Activated CD4-positive, alpha-beta T cell treated with anti-CD3 and anti-CD28 coated beads, Interleukin-10, Interleukin-2, amounts not matched to agents 100 ng/mL and 50 ng/mL, durations not matched to agents 16 hours and 8 hours (primary cell): Measurements from ENCODE around the gene DPF3.

Experiments used
- DNase-seq: peaks from one replicate; pipeline ENCODE4 v3.0.0-alpha.2; 2020

DPF3 gene

DNA sequence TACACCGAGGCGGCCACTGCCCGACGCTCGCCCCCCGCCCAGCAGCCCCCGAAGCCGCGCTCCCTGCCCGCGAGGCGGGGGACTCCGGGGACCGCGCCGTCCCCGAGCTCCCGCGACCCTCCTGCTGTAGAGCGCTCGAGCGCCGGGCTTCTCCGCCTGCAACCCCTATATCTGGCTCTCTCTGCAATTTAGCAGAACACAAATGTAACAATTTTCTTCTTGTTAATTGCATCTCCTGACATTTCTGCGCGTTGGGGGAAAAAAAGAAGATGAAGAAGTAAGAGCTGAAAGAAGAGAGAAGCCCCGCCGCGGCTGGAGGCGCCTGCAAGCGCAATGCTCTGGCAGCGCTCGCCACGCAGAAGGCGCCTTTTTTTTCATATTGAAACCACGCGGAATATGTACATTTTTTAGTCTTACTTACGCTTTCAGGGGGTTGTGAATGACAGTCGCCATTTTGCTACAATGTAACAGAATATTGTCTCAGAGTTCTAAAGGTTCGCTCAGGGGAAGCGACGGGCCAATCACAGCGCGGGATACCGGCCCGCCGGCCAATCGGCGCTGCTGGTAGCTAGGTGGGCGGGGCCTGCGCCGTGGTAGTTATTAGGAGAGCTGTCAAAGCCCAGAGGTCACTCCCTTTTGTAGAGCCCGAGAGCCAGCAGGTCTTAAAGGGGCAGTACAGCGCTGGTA is at the start of gene DPF3:
TSS of gene DPF3 (minus strand) at position 466 of the 687 bp plus-strand sequence. CDS start at position 453, 13 bp downstream.
- DNase-seq = peak; percentile 95

DNA sequence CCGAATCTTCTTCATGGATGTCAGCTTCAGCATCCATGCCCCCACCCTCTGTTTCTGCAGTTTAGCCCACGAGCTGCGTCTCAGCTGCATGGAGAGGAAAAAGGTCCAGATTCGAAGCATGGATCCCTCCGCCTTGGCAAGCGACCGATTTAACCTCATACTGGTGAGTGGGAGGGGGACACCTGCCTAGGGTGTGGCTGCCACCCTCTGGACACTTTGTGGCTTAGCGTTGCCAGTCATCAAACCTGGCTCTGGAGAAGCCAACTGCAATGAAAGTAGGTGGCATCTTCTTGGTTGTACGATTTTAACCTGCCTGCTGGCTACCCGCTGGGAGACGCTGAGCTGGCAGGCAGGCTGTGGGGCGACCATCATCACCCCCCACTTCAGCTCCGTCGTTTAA is 49.0 kb upstream of the DPF3 start:
- no peak for DNase-seq

DNA sequence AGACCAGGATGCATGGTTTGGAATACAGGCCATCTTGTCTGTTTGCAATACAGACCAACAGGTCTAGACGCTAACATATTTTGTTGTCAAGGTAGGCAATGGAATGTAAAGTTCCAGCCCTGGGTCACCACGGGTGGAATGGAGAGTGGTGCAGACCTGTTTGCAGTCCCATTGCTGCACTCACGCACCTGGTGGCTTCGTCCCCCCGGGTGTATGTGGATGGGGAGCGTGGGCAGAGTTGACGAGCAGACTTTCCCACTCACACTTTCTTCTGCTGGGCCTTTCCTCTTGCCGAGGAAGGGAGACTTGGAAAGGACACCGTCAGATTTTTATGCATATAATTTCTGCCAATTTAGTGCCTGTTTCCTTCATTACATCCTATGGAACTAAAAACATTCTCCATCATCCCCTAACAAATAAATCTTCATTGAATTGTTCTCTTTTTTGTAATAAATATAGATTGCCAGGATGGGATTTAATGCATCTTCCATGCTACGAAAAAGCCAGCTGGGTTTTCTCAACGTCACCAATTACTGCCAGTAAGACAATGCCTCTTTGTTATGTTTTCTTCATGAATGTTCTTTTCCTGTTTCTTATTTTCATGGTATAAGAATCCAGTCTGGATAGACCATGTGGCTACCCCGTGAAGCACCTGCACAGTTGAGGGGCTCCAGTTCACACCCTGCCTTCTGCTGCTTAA is 47.5 kb upstream of the DPF3 start:
- no peak for DNase-seq

DNA sequence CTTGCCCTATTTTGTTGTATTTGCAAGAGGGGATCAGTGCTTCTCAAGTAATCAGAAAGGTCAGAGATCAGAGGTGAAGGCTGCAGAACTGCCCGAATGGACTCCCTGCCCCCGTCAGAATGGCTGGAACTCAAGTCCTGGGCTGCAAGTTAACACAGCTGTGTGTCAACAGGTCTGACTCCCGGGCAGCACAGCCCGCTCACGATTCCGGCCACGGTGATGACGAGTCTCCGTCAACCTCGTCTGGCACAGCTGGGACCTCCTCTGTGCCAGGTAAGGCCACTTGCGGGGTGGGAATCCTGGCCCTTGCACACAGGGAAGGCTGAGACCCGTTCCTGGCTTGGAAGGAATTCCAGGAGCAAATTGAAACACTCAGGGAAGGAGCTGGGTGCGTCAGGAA is 45.7 kb upstream of the DPF3 start:
- no peak for DNase-seq

DNA sequence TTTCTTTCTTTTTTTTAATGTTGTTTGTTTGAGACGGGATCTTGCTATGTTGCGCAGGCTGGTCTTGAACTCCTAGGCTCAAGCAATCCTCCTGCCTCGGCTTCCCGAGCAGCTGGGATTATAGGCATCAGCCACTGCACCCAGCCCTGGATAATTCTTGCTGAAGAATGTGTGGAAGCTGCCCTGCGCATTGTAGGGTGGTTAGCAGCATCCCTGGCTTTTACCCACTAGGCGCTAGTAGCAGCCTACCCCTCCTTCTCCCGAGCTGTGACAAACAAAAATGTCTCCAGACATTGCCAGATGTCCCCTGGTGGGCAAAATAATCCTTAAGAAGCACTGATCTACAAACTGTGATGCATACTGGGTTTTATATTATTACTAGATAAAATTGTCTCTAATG is 39.0 kb upstream of the DPF3 start:
- no peak for DNase-seq

DNA sequence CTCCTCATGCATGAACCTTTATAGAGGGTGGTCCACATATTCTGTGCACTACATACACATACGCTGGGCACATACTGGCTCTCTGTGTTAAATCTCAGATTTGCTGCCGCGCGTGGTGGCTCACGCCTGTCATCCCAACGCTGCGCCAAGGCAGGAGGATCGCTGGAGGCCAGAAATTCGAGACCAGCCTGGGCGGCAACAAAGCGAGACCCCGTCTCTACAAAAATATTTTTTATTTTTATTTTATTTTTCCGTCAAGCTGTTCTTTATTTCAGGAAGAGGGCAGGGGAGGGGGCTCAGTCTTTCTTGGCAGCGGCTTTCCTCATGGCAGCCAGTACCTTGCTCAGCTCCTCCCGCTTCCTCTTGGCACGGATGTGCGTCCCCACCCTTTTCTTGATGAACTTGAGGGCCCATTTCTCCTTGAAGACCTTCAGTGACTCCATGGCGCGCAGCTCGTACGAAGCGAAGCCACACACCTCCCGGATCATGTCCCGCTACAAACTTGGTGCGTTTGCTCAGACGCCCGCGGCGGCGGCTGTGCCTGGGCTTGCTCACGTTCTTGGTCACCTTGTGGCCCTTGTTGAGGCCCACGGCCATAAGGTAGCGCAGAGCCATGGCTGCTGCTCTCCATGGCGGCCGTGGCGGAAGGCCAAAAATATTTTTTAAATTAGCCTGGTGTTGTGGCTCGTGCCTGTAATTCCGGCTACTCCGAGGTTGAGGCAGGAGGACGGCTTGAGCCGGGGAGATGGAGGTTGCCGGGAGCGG is 35.6 kb upstream of the DPF3 start:
- DNase-seq = no peak

DNA sequence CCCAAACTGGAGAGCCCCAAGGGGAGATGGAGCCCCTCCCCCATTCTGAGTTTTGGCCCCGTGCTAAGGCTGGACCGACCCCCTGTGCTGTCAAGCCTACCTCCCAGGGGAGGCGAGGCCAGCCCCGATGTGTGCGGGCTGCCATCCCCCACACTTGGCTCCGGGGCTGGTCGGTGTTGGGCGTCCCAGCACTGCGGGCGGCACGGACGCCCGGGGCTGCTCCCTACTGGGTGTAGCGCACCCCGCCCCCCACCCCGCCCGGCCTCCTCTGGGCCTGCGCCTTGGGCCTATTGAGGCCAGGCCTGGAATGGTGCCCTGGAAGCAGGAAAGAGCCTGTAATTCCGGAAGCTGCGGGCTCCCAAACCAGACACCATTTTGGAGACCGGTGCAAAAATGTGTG is 35.0 kb upstream of the DPF3 start:
- DNase-seq = no peak

DNA sequence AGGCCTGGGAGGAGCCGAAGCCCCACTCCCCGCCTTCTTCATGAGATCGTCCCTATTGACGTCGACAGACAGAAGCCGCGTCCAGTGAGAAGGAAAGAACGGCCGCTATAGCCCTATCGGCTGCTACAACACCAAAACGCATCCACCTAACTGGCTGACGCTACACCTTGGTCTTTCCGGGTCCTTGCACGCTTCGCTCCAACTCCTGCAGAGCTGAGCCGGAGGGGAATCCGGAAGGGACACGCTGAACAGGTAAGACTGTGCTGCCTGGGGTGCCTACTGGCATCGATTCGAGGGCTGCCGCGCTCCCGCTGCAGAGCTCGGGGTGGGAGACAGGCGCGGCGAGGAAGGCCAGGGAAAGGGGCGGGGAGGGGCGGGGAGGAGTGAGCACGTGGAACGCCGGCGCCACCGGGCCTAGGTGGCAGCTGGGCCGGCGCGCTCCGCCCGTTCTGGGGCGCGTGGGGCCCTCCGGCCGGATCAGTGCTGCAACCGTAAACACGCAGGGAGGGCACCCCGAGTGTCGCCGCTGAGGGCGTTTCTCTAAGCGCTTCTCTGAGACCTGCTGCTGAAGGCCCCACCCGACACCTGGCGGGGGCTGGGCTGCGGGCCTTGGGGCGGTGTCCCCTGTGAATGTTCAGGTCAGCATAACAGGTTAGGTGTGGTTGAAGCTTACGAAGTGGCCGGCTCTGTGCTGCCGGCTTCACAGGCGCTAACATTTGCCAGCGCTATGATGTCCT is 32.6 kb upstream of the DPF3 start, which contains the start of gene DCAF4:
TSS of gene DCAF4 (plus strand) at position 173 of the 737 bp plus-strand sequence. CDS start 11,515 bp downstream, outside the sequence.
- DNase-seq = peak; percentile 99

DNA sequence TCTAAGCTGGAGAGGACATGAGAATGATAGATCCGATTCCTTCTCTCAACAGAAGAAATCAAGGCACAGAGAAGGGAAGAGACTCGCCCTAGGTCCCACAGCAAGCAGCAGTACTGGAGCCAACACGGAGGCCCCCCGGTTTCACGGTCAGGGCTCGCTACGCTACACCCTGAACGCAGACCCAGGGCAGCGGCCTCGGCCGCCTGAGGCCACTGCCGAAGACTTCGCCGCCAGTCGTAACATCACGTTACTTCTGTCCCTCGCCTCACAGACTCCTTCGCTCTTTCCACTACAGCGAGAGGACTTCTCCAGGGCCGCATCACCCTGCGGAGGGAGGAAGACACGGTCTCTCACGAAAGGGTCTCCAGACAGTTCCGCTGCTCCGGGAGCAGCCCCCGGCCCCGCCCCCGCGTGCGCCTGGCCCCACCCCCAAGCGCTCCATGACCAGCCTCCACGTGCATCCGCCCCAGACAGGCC is 32.0 kb upstream of the DPF3 start:
- no peak for DNase-seq

DNA sequence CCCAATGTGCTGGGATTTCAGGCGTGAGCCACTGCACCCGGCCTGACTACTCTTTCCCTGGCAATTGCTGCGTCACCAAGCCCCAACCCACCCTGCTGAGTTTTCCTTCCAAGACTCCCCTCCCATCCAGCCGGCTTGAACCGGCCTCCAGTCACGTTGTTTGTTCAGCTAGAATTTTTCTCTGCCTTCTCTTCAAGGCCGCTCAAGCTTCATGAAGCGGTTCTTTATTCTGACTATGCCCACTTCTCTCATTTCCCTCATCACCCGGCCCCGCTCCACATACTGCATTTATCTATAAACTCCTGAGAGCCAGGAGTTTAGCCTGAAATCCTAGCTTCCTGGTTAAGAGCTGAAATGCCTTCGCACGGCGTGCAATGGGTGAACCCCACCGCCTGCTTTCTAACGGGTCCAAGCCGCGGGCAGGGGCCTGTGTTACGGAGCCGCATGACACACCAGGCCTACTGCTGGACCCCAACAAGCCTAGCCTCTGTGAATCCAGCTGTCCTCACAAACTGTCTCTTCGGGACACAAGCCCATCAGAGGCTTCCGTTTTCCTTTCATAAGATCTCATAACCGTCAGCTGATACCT is 31.4 kb upstream of the DPF3 start:
- no peak for DNase-seq

DNA sequence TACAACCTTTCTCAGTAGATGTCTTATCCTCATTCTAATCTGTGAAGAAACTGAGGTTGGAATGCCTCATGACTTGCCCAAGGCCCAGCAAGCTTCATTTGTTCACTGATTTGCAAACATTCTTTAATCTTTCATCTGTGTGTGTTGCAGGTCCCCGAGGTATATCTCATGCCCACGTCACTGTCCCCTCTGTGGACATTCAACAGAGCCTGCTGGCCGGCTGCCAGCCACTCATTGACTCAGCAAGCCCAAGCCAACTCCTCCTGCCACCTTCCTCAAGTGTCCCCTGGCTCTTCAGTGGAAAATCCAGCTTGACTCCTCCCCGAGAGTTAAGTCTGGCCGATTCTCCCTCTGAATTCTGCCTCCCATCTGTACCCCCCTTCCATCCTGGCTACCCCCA is 30.4 kb upstream of the DPF3 start:
- no peak for DNase-seq

DNA sequence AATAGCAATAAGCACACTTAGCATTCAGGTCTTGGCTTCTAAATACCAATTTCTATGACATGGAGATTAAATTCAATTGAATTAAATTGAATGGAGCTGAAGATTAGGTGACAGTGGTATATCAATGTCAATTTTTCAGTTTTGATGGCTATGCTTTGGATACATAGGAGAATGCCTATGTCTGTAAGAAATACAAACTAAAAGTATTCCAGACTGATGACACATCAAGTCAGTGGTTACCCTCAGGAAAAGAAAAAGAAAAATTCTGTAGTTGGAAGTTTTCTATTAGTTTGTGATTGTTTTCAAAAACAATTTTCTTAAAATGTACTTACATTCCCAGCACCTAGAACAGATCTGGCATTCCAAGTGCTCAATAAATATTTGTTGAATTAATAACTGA is 27.5 kb upstream of the DPF3 start:
- no peak for DNase-seq

DNA sequence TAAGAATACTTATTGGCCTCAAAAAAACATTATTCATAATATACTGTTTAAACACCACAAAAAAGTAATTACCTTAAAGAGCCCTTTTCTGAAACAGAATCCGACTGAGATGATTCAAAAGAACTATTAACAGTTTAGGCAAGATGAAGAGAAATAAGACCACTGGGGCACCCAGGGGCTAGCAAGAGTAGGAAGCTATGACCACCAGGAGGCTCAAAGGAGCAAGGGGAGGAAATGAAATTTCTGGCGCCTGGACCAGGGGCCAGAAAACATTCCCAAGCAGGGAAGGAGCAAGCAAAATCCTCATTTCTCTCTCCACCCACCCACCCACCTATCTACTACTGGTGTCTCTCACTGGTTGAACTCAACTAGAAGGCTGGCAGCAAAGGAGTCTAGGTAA is 26.1 kb upstream of the DPF3 start:
- no peak for DNase-seq

DNA sequence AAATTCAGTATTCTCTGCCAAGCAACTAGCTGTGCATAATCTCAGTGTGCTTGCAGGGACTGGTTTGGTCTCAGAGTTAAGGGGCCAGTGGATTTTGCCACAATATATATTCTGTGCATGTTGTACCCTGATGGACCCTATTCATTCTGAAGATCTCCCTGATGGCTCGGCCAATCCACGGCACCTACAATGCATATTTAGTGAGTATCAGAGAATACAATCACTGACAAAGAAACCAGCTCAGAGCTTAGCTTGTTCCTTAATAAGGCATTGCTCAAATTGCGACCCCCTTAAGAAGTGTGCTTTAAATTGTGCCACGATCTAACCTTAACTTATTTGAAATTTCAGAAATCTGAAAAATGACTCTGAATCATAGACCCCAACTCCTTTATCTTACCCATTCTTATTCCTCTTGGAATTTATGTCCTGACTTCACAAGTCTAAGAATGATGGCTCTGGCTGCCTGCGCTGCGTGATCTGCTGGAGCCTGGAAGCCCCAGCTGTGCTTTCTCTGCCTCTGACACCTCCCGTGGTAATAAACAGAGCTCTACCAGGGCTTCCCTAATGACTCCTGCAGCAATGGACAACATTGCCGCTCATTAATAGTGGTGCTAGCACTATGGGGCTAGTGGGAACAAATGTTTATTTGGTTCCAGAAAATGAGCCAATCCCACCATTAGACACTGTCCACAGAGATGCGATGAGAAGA is 23.3 kb upstream of the DPF3 start:
- DNase-seq = no peak

DNA sequence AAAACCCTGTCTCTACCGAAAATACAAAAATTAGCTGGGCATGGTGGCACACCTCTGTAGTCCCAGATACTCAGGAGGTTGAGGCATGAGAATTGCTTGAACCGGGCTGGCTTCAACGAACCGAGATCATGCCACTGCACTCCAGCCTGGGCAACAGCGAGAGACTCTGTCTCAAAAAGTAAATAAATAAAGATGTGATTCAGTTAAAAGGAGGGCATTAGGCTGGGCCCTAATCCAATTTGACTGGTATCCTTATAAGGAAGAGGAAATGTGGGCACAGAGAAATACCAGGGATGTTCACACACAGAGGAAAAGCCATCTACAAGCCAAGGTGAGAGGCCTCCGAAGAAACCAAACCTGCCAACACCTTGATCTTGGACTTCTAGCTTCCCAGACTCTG is 22.3 kb upstream of the DPF3 start:
- DNase-seq = no peak

DNA sequence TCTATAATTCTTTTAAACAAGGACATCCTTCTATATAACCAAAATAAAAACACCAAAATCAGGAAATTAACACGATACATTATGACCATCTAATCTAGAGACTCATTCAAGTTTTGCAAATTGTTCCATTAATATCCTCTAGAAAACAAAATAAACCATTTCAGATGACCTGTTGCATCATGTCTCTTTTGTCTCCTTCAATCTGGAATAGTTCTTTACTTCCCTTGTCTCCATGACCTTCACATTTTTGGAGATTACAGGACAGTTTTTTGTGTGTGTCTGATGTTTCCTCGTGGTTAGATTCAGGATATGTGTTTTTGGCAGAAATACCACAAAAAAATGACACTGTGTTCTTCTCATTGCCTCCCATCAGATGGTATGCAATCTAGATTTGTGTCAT is 19.9 kb upstream of the DPF3 start:
- no peak for DNase-seq

DNA sequence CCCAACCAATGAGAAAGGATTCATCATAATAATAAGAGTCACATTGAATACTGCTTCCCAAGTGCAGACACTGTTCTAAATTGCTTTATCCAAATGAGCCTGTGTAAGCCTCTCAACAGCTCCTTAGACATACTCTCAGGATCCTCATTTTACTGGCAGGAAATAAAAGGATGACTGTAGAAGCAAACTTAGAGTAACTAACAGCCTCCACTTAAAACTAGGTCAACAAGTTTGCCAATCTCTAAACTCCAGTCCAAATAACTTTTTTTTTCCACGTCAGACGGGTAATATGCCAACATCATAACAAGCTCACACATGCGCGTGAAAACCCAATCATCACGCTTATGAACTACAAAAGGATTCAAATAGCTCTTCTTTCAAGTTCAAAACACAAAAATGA is 15.3 kb upstream of the DPF3 start:
- DNase-seq = no peak

DNA sequence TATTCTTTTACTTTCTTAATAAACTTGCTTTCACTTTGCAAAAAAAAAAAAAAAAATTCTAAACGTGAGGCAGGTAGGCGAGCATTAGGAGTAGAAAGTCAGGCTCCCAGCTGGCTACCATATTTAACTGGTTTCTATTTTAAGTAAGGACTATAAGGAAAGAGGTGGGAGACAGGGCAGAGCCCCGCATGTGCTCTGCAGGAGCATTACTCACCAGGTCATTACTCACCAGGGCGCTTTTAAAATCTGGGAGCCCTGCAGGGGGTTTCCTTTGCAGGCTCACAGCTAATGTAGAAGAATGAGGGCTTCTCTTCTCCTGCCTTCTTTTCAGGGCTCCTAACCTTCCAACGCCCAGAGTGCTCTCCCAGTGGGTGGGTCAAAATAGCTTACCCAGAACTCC is 14.0 kb upstream of the DPF3 start:
- DNase-seq = no peak

DNA sequence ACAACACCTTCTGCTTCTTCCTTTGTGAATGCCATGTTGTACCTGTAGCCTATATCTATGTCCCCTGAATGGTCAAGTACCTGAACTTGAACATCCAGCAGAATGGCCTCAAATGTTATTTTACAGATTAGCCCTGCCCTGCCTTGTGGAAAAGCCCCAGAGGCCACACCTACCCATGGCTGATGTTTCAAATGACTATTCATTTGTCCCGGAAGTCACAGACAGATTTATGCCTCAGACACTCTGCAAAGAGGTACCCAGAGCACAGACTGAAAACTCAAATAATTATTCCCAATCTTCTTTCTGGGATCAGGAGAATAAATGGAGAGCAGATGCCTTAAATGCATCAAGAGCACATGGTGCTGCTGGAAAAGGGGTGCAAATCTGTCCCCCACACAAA is 13.0 kb upstream of the DPF3 start:
- DNase-seq = no peak

DNA sequence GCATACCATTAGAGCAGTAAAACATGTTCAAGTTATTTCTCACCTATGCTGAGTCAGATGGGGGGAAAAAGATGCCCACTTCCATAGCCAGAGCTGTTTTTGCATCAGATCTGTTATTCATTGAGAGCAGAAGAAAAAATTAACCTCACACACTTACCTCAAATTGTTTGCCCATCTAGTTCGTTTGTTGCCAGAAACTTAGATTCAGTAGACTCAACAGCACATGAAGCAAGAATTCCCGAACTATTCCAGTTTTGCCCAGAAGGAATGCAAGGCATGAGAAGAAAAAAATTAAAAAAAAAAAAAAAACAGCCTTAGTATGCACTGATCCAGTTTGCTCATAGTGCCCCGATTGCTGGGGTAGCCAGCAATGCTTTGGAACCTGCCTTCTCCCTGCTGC is 12.4 kb upstream of the DPF3 start:
- DNase-seq = no peak

DNA sequence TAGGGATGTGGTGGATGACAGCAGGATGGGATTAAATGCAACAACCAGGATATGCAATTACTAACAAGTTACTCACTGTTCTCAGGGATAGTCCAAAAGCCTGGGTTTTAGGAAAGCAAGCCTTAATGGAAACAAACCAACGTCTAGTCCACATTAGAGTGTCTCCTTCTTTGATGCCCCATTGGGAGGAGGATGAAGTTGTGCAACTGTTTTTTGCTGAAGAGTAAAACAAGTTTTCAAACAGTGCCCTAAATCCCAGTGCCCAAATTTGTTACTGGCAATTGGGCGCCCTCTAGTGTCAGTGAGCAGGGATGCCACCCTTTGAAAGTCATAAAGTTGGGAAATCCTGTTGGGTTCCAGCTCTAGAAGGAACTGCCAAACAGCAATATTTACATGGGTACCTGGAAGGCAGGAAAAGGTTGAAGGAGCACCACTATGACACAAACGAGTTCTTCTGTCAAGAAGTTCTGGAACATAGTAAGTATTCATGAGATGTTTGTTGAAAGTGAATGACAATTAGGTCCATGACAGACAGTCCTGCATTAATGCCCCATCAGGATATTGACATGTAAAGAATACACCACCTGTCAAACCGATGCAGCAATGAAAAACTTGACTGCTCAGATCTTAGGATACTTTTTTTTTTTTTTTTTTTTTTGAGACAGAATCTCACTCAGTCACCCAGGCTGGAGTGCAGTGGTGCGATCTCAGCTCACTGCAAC is 11.1 kb upstream of the DPF3 start:
- peak; percentile 74 for DNase-seq
